Measurements from ENCODE around the gene ACO2.
"Not testable (repeated sequence)": the region's sequence is repeated elsewhere in the genome, so short reads cannot be mapped to it uniquely, and the experiment has no call there.

The ACO2 gene

GRCh38 chr22:41540365-41540764 is 71.4 kb downstream of the ACO2 start:
- DNase-seq (ENCODE audit: low spot score): no peak

DNA sequence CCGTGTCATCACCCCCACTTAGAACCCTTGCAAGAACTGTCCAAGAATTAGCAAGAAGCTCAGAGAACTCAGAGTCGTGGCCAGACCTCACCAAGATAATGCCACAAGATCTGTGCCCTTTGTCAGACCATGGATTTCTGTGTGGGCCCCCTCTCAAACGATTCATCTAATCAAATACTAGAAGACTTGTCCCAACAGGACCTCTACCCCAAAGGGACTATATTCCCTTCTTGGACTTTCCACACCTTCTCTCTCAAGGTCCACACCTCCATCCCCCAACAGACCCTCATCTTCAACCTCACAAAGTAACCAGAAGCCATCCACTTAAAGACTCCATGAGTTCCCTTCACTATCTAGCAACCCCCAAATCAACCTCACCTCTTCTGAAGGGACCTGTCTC is 72.6 kb downstream of the ACO2 start:
- no peak for DNase-seq (ENCODE audit: low spot score)

GRCh38 chr22:41542224-41542623 is 73.3 kb downstream of the ACO2 start:
- DNase-seq (ENCODE audit: low spot score): no peak

GRCh38 chr22:41543854-41544670 is 75.1 kb downstream of the ACO2 start, which contains the start of gene POLR3H:
Gene POLR3H (minus strand): TSS chr22:41544470. CDS start chr22:41544101, 369 bp downstream.
- DNase-seq (ENCODE audit: low spot score): peak; percentile 99

DNA sequence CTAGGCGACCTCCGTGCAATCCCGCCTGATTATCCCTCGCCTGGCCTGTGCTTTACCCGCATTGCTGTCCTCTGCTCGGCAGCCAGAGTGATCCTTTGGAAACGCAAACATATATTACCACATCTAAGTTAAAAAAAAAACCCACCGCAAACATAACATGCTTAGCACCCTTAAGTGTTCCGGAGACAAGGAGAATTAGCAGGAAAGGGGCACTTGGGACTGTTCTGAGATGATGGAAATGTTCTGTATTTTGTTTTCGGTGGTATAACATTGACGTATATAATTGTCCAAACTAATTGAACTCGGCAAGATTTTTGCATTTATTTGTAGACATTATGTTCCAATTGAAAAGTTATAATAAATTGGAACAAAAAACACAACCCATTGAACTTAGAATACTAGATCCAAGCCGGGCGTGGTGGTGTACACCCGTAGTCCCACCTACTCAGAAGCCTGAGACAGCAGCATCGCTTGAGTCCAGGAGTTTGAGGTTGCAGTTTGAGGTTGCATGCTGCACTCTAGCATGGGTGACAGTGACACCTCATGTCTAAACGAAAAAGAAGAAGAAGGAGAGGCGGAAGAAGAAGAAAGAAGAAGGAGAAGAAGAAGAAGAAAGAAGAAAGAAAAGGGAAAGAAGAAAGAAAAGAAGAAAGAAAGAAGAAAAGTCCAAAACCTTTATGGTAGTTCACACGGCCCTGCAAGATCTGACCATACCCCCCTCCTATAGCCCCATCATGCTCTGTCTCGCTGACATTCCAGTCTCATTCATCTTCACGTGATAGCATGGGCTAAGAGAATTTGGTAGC is 76.0 kb downstream of the ACO2 start:
- no peak for DNase-seq (ENCODE audit: low spot score)

- no peak for DNase-seq (ENCODE audit: low spot score)
These were observed 79.9 kb downstream of the ACO2 start for GRCh38 chr22:41548830-41549211.

GRCh38 chr22:41550952-41551491 is 82.1 kb downstream of the ACO2 start:
- DNase-seq (ENCODE audit: low spot score): no peak

DNA sequence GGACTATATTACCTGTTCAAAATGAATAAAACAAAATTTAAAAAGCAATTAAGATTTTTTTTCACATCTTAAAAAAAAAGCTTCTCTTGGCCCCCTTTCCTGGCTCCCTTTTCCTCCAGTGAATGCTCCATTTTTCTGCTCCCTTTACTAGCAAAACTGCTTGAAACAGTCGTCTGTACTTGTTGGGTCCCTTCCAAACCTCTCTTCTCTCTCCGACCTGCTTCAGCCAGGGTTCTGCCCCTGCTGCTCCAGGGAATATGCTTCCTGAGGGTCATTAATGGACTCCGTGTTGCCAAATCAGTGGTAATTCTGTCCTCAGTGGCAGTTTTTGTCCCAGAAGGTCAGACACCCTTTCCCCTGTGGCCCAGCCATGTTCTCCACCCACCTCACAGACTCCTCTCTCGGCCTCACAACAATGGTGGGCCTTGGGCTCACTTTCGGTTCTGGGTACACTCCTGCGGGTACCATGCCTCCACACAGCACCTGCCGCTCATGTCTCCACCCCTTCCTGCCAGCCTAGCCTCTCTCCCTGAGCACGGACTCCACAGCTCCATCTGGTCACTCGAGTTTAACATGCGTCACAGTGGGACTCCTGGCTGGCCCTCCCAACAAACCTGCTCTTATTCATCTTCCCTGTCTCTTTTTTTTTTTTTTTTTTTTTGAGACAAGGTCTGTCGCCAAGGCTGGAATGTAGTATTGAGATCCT is 83.1 kb downstream of the ACO2 start:
- peak; percentile 88 for DNase-seq (ENCODE audit: low spot score)

GRCh38 chr22:41555325-41555982 is 86.5 kb downstream of the ACO2 start:
- DNase-seq (ENCODE audit: low spot score): no peak

DNA sequence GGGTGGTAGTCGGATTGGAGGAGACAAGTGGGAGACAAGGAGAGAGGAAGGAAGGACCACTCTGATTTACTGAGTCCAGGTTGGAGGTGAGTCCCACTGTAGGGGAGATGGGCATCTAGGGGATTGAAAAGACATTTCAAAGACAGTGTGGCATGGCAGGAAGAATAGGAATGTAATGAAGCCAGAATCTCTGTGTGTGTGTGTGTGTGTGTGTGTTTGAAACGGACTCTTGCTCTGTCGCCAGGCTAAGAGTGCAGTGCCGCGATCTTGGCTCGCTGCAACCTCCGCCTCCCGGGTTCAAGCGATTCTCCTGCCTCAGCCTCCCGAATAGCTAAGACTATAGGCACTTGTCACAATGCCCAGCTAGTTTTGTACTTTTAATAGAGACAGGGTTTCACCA is 87.6 kb downstream of the ACO2 start:
- DNase-seq (ENCODE audit: low spot score): no peak

- DNase-seq (ENCODE audit: low spot score): peak; percentile 55
These were observed 88.7 kb downstream of the ACO2 start for GRCh38 chr22:41557401-41558240.

GRCh38 chr22:41558241-41558630 is 89.3 kb downstream of the ACO2 start:
- not testable (repeated sequence) for DNase-seq (ENCODE audit: low spot score)

GRCh38 chr22:41560095-41560471 is 91.2 kb downstream of the ACO2 start:
- DNase-seq (ENCODE audit: low spot score): no peak

DNA sequence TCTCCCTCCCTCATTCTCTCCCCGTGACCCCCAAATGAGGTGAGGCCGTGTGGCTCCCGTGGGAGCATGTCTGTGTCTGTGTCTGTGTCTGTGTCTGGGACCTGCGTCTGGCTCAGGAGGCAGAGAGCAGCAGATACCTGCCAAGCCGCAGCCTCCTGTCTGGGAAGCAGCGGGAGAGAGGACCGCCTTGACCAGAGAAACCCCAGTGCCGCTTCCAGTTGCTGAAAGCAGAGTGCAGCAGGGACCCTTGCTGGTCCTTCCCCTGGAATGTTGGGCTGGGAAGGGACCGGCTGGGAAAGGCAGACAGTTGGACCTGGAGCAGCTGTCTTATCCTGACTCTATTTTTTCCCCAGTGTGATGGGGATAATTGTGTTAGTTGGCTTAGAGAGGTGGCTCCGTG is 92.4 kb downstream of the ACO2 start:
- peak; percentile 61 for DNase-seq (ENCODE audit: low spot score)

GRCh38 chr22:41561788-41562187 is 92.9 kb downstream of the ACO2 start:
- DNase-seq (ENCODE audit: low spot score): no peak

DNA sequence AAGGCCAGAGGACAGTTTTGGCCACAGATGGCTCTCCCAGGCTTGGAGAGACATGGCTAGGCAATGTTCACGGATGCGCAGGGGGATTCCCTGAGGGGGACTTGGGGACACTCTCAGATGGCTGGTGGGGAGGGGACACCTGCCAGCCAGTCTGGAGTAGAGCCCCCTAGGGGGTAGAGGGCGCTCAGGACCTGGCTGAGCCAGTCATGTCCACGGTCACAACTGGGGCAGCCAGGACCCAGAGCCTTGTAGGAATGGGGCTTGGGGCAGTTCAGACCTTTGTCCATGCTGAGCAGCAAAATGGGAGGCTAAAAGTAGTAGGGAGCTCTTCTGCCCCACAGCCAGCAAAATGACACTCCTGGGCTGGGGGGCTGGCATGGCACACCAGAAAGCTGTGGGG is 93.5 kb downstream of the ACO2 start:
- no peak for DNase-seq (ENCODE audit: low spot score)

DNA sequence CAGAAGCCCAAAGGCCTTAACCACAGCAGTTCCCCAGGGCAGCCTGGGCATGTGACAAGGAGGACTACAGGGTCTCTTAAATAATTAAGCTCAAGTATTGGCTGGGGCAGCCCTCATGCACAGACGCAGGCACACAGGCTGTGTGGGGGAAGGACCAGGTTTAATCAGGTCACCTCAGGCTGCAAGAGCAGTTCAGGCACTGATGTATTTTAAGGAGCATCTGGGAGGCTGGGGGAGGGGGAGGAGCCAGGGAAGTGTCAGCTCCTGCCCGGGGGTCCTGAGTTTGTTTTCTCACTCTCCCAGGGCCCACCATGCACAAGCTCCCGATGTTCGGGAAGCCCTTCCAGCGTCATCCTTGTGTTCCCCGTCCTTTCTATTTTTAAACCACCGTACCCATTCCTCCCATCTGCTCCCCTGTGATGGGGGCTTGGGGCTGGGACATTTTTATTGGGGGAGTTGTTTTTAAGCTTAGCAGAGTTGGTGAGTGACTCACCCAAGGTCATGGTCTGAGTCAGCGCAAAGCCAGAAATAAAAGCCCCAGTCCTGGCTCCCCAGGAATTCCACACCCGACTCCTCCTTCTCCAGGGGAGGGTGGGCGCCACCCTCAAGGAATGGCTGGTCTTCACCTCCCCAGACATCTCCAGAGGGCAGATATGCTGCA is 94.3 kb downstream of the ACO2 start:
- no peak for DNase-seq (ENCODE audit: low spot score)

DNA sequence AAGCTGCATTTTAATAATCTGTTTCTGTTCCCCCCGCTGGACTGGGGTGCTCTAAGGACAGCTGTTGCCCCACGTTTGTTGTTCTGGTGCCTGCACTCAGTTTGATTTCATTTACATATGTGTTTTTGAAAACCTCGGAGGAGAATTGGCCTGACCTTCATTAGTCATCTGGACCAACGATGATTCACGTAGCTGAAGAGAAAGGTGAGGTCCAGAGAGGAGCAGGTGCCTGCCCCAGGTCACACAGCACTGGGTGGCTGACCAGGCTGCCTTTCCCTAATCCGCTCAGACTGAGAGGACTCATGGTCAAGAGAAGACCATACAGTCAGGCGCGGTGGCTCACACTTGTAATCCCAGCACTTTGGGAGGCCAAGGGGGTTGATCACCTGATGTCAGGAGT is 95.6 kb downstream of the ACO2 start:
- no peak for DNase-seq (ENCODE audit: low spot score)

- peak; percentile 84 for DNase-seq (ENCODE audit: low spot score)
These were observed 96.6 kb downstream of the ACO2 start for GRCh38 chr22:41565403-41566054.

GRCh38 chr22:41567512-41567768 is 98.5 kb downstream of the ACO2 start:
- no peak for DNase-seq (ENCODE audit: low spot score)
